PC-3 (cell line): ENCODE data around the gene GPC5.

Experiments
- CTCF ChIP-seq: fragments of 300-600 bp; sonication (generic); conservative IDR thresholded peaks from 2 replicates; pipeline ENCODE4 v1.5.1; 2017; ENCODE audit warnings: antibody characterized with exemption, low read depth, mild to moderate bottlenecking, low read length
- EZH2 ChIP-seq: fragments of 300-600 bp; sonication (generic); IDR thresholded peaks from one replicate; pipeline ENCODE4 v1.6.1; 2017; ENCODE audit warnings: antibody characterized with exemption, mild to moderate bottlenecking, low read length; ENCODE audit not compliant: unreplicated experiment
- EZH2phosphoT487 ChIP-seq: fragments of 300-600 bp; sonication (generic); IDR thresholded peaks from 2 replicates; pipeline ENCODE4 v1.6.1; 2018; ENCODE audit warnings: mild to moderate bottlenecking, antibody characterized with exemption, low read length, borderline replicate concordance

GRCh38 chr13:91513790-91514189, 115.4 kb downstream of the GPC5 start:
- TF ChIP-seq EZH2 (no peak), CTCF (no peak), EZH2phosphoT487 (no peak)
